HepG2 (cell line): Measurements from ENCODE around the gene AK9. TPM values are rescaled to one million over a fixed set of nuclear protein-coding genes. Genes with fewer than 3 reads are reported as not detected.

Experiments used
- ATAC-seq: fragments of 200-7000 bp; cut with Tn5 transposase; 3 replicates; pipeline ENCODE4 v1.9.1; 2020; ENCODE audit warnings: mild to moderate bottlenecking, moderate library complexity
- BruUV-seq: library from RNA; stranded (reverse); fragments of 400-500 nt; replicated peaks from 2 replicates; lab custom pipeline; 2021; lab: Mats Ljungman, UMichigan
- CTCF ChIA-PET: fragments of 300-600 bp; formaldehyde crosslinking; extraction: SDS; loops from one replicate; lab custom pipeline; 2021; ENCODE audit warnings: low total read pairs, inconsistent platforms, low intra/inter-chr PET ratio; lab: Yijun Ruan, JAX
- POLR2A ChIA-PET: fragments of 350-600 bp; sonication (Branson Sonifier 250); formaldehyde crosslinking; loops from one replicate; lab custom pipeline; 2020; ENCODE audit warnings: antibody characterized with exemption, inconsistent platforms; lab: Yijun Ruan, JAX
- DNase-seq: peaks from one replicate; pipeline ENCODE4 v3.0.0-alpha.2; 2015; ENCODE audit warnings: low spot score
- FAIRE-seq: peaks from 3 replicates; lab custom pipeline; 2011; peaks lifted over from hg19 to GRCh38; lab: Jason Lieb, UNC
- H2AFZ ChIP-seq: one replicate; pipeline ENCODE4 v1.6.1; 2011; ENCODE audit warnings: low read length, inconsistent platforms
- H3K27ac ChIP-seq: fragments of 300-600 bp; 3 replicates; pipeline ENCODE4 v1.8.0; 2011; ENCODE audit warnings: mixed run types, mild to moderate bottlenecking, mixed read lengths, low read length, inconsistent platforms; ENCODE audit not compliant: insufficient read depth; ENCODE audit errors: extremely low read length
- H3K27me3 ChIP-seq, 2 experiments: fragments of 200-600 bp in 1 of 2; 2 replicates in 1 of 2; 3 replicates in 1 of 2; pipeline versions ENCODE4 v1.6.0 to v1.8.0; 2011; ENCODE audit warnings: low read length in 2 of 2, mild to moderate bottlenecking in 2 of 2, moderate library complexity in 2 of 2, inconsistent platforms in 1 of 2; ENCODE audit not compliant: insufficient read depth in 2 of 2, control insufficient read depth in 1 of 2
- H3K36me3 ChIP-seq, 2 experiments: fragments of 200-600 bp in 1 of 2; replicated peaks in 1 of 2; 2 replicates in 1 of 2; 3 replicates in 1 of 2; pipeline versions ENCODE4 v1.5.1 to v1.8.0; 2011; ENCODE audit warnings: low read length in 2 of 2, inconsistent platforms in 1 of 2; ENCODE audit not compliant: insufficient read depth in 2 of 2, control insufficient read depth in 1 of 2
- H3K4me1 ChIP-seq: 2 replicates; pipeline ENCODE4 v1.5.1; 2012; ENCODE audit warnings: low read length, inconsistent platforms; ENCODE audit not compliant: insufficient read depth
- H3K4me2 ChIP-seq: 2 replicates; pipeline ENCODE4 v1.6.0; 2011; ENCODE audit warnings: low read depth, low read length, inconsistent platforms
- H3K4me3 ChIP-seq, 3 experiments: fragments of 200-600 bp in 1 of 3; sonication (generic), shearing (Covaris generic) in 1 of 3; replicated peaks in 1 of 3; 2 replicates each; pipeline ENCODE4 v1.5.1; 2011 to 2016; ENCODE audit warnings: low read length in 3 of 3, inconsistent platforms in 2 of 3, low read depth in 2 of 3, mild to moderate bottlenecking in 2 of 3, control low read depth in 1 of 3, mixed read lengths in 1 of 3; ENCODE audit not compliant: insufficient read depth in 1 of 3
- H3K79me2 ChIP-seq: one replicate; pipeline ENCODE4 v1.6.1; 2011; ENCODE audit warnings: low read length, inconsistent platforms; ENCODE audit not compliant: insufficient read depth
- H3K9ac ChIP-seq: 2 replicates; pipeline ENCODE4 v1.6.0; 2011; ENCODE audit warnings: mild to moderate bottlenecking, low read depth, low read length, inconsistent platforms; ENCODE audit not compliant: insufficient read depth
- H3K9me3 ChIP-seq: 2 replicates; pipeline ENCODE4 v1.5.1; 2012; ENCODE audit warnings: mild to moderate bottlenecking, low read length
- H4K20me1 ChIP-seq: 2 replicates; pipeline ENCODE4 v1.6.0; 2011; ENCODE audit warnings: inconsistent platforms, mild to moderate bottlenecking, low read length, moderate library complexity; ENCODE audit not compliant: insufficient read depth
- ARID2 ChIP-seq: sonication (generic); formaldehyde crosslinking; IDR thresholded peaks from 2 replicates; pipeline ENCODE4 v1.8.1; 2022; ENCODE audit warnings: mild to moderate bottlenecking, missing genetic modification reagents, borderline replicate concordance
- ATAD3A ChIP-seq: sonication (generic); formaldehyde crosslinking; IDR thresholded peaks from 2 replicates; pipeline ENCODE4 v1.4.0; 2020; ENCODE audit warnings: missing genetic modification reagents
- BATF2 ChIP-seq: sonication (generic); formaldehyde crosslinking; IDR thresholded peaks from 2 replicates; pipeline ENCODE4 v1.8.0; 2022; ENCODE audit warnings: mild to moderate bottlenecking, missing genetic modification reagents, moderate library complexity
- HOXA5 ChIP-seq: sonication (generic); formaldehyde crosslinking; IDR thresholded peaks from 2 replicates; pipeline ENCODE4 v1.4.0; 2020; ENCODE audit warnings: missing genetic modification reagents
- MAFF ChIP-seq: IDR thresholded peaks from 2 replicates; pipeline ENCODE4 v1.6.1; 2011; ENCODE audit warnings: low read depth, low read length, improper control_type of control experiment
- ZNF17 ChIP-seq: sonication (generic); formaldehyde crosslinking; IDR thresholded peaks from 2 replicates; pipeline ENCODE4 v1.5.0; 2020; ENCODE audit warnings: mild to moderate bottlenecking, missing genetic modification reagents
- ZNF326 ChIP-seq: sonication (generic); formaldehyde crosslinking; IDR thresholded peaks from 2 replicates; pipeline ENCODE4 v1.4.0; 2020; ENCODE audit warnings: missing genetic modification reagents, borderline replicate concordance
- ZNF431 ChIP-seq: sonication (generic); formaldehyde crosslinking; IDR thresholded peaks from 2 replicates; pipeline ENCODE4 v1.9.0; 2022; ENCODE audit warnings: missing genetic modification reagents, low read depth, mild to moderate bottlenecking, borderline replicate concordance
- ZNF512B ChIP-seq: sonication (generic); formaldehyde crosslinking; IDR thresholded peaks from 2 replicates; pipeline ENCODE4 v1.5.1; 2020; ENCODE audit warnings: missing genetic modification reagents, mild to moderate bottlenecking, borderline replicate concordance
- ZNF543 ChIP-seq: sonication (generic); formaldehyde crosslinking; IDR thresholded peaks from 2 replicates; pipeline ENCODE4 v1.4.0; 2020; ENCODE audit warnings: mild to moderate bottlenecking, missing genetic modification reagents
- ZNF619 ChIP-seq: sonication (generic); formaldehyde crosslinking; IDR thresholded peaks from 2 replicates; pipeline ENCODE4 v1.4.0; 2020; ENCODE audit warnings: mild to moderate bottlenecking, missing genetic modification reagents
- WGBS: methylation state at CpG from one replicate; pipeline ENCODE4 v1.1.6; 2017; ENCODE audit warnings: low lambda C conversion rate; 5-methylcytosine and 5-hydroxymethylcytosine counted together
- in situ Hi-C: cut with HindIII; loops from 2 replicates; pipeline ENCODE4 v1.10.0; 2017; ENCODE audit warnings: low pct_unique_long_range_greater_than_20kb; ENCODE audit not compliant: extremely low pct_ligation_motif_present
- intact Hi-C: fragments of 100-400 bp; cut with micrococcal nuclease; formaldehyde crosslinking; loops from one replicate; pipeline ENCODE4 v1.10.0; 2022; ENCODE audit not compliant: unreplicated experiment
- polyA plus RNA-seq, 8 experiments: library from polyadenylated mRNA; depleted of rRNA in 3 of 8; stranded (reverse) in 7 of 8; unstranded in 1 of 8; fragments of >200 nt; fragmentation: Illumina TruSeq in 4 of 8; extraction: Trizol in 4 of 8; gene quantifications; 2 replicates each; pipeline versions ENCODE4 v1.2.1 to v1.2.3, GENCODE V29; 2011 to 2016; ENCODE audit warnings: low read depth in 4 of 8, missing spikeins in 1 of 8, mixed read lengths in 1 of 8; ENCODE audit not compliant: insufficient read depth in 1 of 8
- total RNA-seq, 5 experiments: library from RNA; depleted of rRNA; stranded (reverse); fragments of >200 nt; fragmentation: Illumina TruSeq; extraction: Trizol; gene quantifications; 2 replicates each; pipeline ENCODE4 v1.2.3, GENCODE V29; 2016; ENCODE audit warnings: low read depth in 1 of 5
- TF ChIP-seq, protein P1 (sequence below): sonication (generic); formaldehyde crosslinking; IDR thresholded peaks from 2 replicates; pipeline ENCODE4 v1.4.0; 2020; ENCODE audit warnings: low read depth, mild to moderate bottlenecking, missing genetic modification reagents
- TF ChIP-seq, protein P2 (sequence below), 2 experiments: fragments of 450-650 bp in 1 of 2; sonication (generic) in 1 of 2; formaldehyde crosslinking; IDR thresholded peaks; 2 replicates each; pipeline versions ENCODE4 v1.5.0 to v1.8.0; 2020 to 2022; ENCODE audit warnings: mild to moderate bottlenecking in 1 of 2, missing genetic modification reagents in 1 of 2
- TF ChIP-seq, protein P3 (sequence below): sonication (generic); formaldehyde crosslinking; IDR thresholded peaks from 2 replicates; pipeline ENCODE4 v1.5.0; 2020; ENCODE audit warnings: mild to moderate bottlenecking, missing genetic modification reagents, borderline replicate concordance

Gene AK9
- total and polyA plus RNA-seq, 2 of the 13 experiments (the other 11 are each of a cell fraction or from before 2014, with no cell fraction given), result 3.2 to 4.8 TPM

DNA sequence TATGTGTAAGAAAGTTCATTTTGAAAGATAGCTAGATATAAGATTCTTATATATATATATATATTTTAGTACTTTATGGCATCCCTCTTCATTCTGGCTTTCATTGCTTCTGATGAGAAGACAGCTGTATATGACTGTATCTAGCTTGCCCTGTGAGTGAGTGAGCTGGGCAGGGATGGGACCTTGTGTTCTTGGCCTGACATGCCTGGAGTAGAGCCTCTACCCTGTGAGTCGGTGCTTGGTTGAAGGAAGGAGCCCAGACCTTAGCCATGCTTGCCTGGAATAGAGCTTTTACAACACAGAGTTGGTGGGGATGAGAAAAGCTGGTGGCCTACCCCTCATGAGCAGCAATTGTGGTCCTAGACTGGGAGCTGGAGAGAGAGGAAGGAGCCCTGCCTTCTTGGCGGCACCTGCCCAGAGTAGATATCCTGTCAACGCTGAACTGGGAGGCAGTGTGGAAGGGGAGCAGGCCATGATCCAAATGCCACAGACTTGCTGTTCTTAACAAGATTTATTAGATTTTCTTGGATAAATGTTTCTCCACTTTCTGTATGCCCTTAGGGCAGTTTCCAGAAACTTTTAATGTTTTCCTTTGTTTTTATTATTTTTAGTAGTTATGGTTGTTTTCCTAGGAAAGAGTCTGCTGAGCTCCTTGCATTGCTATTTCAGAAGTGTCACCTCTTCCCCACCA lies 31.7 kb upstream of the AK9 start:
- in situ Hi-C loops (no loop called here), intact Hi-C loops (no loop called here)
- Histone ChIP-seq H3K9ac (no peak overlapping the region), H3K27me3 (no peaks in the 10 kb centered on the region), H3K27ac (no peak overlapping the region), H3K4me1 (peaks cover 8% of the 10 kb centered on the region), H3K79me2 (no peaks in the 10 kb centered on the region), H4K20me1 (no peaks in the 10 kb centered on the region), H3K9me3 (no peaks in the 10 kb centered on the region), H3K36me3 (no peaks in the 10 kb centered on the region), H3K4me3 (no peak overlapping the region), H2AFZ (no peak overlapping the region), H3K4me2 (no peak overlapping the region)
- no peak for DNase-seq
- ChIA-PET CTCF (no interaction called here), POLR2A (no interaction called here)
- BruUV-seq, result no TSS peak
- FAIRE-seq, result no peak
- WGBS, result 92% methylated on average over 3 of the region's 3 CpGs
- ATAC-seq, result no peak
- no peak for TF ChIP-seq ZNF431
- TF ChIP-seq, protein P1, sequence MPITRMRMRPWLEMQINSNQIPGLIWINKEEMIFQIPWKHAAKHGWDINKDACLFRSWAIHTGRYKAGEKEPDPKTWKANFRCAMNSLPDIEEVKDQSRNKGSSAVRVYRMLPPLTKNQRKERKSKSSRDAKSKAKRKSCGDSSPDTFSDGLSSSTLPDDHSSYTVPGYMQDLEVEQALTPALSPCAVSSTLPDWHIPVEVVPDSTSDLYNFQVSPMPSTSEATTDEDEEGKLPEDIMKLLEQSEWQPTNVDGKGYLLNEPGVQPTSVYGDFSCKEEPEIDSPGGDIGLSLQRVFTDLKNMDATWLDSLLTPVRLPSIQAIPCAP (CRISPR knock-in tag), result no peak
- TF ChIP-seq, protein P2, sequence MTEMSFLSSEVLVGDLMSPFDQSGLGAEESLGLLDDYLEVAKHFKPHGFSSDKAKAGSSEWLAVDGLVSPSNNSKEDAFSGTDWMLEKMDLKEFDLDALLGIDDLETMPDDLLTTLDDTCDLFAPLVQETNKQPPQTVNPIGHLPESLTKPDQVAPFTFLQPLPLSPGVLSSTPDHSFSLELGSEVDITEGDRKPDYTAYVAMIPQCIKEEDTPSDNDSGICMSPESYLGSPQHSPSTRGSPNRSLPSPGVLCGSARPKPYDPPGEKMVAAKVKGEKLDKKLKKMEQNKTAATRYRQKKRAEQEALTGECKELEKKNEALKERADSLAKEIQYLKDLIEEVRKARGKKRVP (CRISPR knock-in tag; IDR thresholded peaks at IDR 0.05), result no peak
- no peak for TF ChIP-seq ATAD3A (CRISPR knock-in tag)
- TF ChIP-seq, protein P3, sequence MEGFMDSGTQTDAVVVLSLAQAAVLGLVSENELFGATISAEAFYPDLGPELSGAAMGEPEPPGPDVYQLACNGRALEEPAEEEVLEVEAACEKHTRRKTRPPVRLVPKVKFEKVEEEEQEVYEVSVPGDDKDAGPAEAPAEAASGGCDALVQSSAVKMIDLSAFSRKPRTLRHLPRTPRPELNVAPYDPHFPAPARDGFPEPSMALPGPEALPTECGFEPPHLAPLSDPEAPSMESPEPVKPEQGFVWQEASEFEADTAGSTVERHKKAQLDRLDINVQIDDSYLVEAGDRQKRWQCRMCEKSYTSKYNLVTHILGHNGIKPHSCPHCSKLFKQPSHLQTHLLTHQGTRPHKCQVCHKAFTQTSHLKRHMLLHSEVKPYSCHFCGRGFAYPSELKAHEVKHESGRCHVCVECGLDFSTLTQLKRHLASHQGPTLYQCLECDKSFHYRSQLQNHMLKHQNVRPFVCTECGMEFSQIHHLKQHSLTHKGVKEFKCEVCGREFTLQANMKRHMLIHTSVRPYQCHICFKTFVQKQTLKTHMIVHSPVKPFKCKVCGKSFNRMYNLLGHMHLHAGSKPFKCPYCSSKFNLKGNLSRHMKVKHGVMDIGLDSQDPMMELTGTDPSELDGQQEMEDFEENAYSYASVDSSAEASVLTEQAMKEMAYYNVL (CRISPR knock-in tag), result no peak
- TF ChIP-seq MAFF, result no peak
- TF ChIP-seq ZNF17, result no peak
- no peak for TF ChIP-seq ZNF512B (CRISPR knock-in tag)
- TF ChIP-seq ZNF619, result no peak
- TF ChIP-seq ZNF326 (CRISPR knock-in tag), result no peak
- no peak for TF ChIP-seq HOXA5
- TF ChIP-seq ZNF543 (CRISPR knock-in tag), result no peak
- TF ChIP-seq ARID2, result no peak
- no peak for TF ChIP-seq BATF2
